ENCODE results near the gene LHX8. TPM values are rescaled to one million over a fixed set of nuclear protein-coding genes. Genes with fewer than 3 reads are reported as not detected.

LHX8 gene
- polyA plus RNA-seq, 1 of the 3 experiments (the other 2 are of a cell fraction), result 0.30 TPM

DNA sequence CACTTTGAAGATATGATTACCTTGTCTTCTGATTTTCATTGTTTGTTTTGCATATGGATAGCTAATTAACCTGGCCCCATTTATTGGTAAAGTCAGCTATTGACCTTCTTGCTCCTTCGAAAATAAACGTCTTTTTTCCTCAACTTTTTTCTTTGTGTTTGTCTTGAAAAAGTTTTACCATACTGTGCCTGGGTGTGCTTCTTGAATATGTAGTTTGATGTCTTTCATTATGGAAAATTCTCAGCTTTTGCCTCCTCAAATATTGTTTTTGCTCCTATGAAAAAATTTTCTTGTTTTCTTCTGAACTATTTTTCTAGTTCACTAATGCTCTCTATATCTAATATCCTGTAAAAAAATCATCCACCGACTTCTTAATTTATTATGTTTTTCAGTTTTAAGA lies 25.0 kb downstream of the LHX8 start:
- Histone ChIP-seq H3K36me3 (replicated peaks in 1 of 2; ENCODE audit: control insufficient read depth in 1 of 2, insufficient read depth in 2 of 2, low read length in 1 of 2) (no peaks in the 10 kb centered on the region), H4K20me1 (ENCODE audit: insufficient read depth) (no peaks in the 10 kb centered on the region), H3K27me3 (ENCODE audit: insufficient read depth) (no peaks in the 10 kb centered on the region), H3K9ac (no peak overlapping the region), H3K27ac (ENCODE audit: low read depth in 2 of 2, low read length in 1 of 2) (no peak overlapping the region), H3K4me2 (no peak overlapping the region), H3K9me3 (no peaks in the 10 kb centered on the region), H3F3A (replicated peaks; ENCODE audit: insufficient read depth) (no peaks in the 10 kb centered on the region), H3K4me1 (ENCODE audit: control insufficient read depth in 1 of 2, insufficient read depth in 2 of 2, low read depth in 1 of 2, low read length in 1 of 2) (no peaks in the 10 kb centered on the region), H3K79me2 (ENCODE audit: insufficient read depth) (no peaks in the 10 kb centered on the region), H2AFZ (ENCODE audit: low read depth) (no peak overlapping the region), H3K4me3 (ENCODE audit: low read depth in 2 of 2, low read length in 1 of 2) (no peak overlapping the region), H3K9me2 (no peaks in the 10 kb centered on the region)
- CTCF ChIA-PET, result no interaction called here
- no peak for TF ChIP-seq PBX3 (IDR thresholded peaks at IDR 0.05)
- TF ChIP-seq RCOR1 (IDR thresholded peaks at IDR 0.05; ENCODE audit: low read length), result no peak
- no peak for TF ChIP-seq EP300 (IDR thresholded peaks at IDR 0.05; ENCODE audit: borderline replicate concordance in 1 of 2, low read depth in 1 of 2, low read length in 1 of 2)
- no peak for TF ChIP-seq USF2 (IDR thresholded peaks at IDR 0.05; ENCODE audit: borderline replicate concordance, low read depth, low read length)
- no peak for TF ChIP-seq GATA2 (CRISPR knock-in tag; IDR thresholded peaks at IDR 0.05)
- TF ChIP-seq, protein P1, sequence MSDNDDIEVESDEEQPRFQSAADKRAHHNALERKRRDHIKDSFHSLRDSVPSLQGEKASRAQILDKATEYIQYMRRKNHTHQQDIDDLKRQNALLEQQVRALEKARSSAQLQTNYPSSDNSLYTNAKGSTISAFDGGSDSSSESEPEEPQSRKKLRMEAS (IDR thresholded peaks at IDR 0.05; ENCODE audit: low read depth), result no peak
- no peak for TF ChIP-seq ELF1 (IDR thresholded peaks at IDR 0.05)
- no peak for TF ChIP-seq IRF3 (IDR thresholded peaks at IDR 0.05; ENCODE audit: low read depth, low read length)
- 22% methylated on average over 3 of the region's 3 CpGs for WGBS (ENCODE audit: low lambda C conversion rate)
- no peak for DNase-seq
- POLR2A ChIA-PET, result no interaction called here

- no peaks in the 10 kb centered on the region for H3K9me2 ChIP-seq
- H3K36me3 ChIP-seq (replicated peaks in 1 of 2; ENCODE audit: control insufficient read depth in 1 of 2, insufficient read depth in 2 of 2, low read length in 1 of 2), result no peaks in the 10 kb centered on the region
- no peak overlapping the region for H2AFZ ChIP-seq (ENCODE audit: low read depth)
- DNase-seq, result no peak
- H3F3A ChIP-seq (replicated peaks; ENCODE audit: insufficient read depth), result no peaks in the 10 kb centered on the region
- no peaks in the 10 kb centered on the region for H3K79me2 ChIP-seq (ENCODE audit: insufficient read depth)
- no peaks in the 10 kb centered on the region; a peak in 1 of 4 replicates for H3K4me1 ChIP-seq (ENCODE audit: control insufficient read depth in 1 of 2, insufficient read depth in 2 of 2, low read depth in 1 of 2, low read length in 1 of 2)
- no peaks in the 10 kb centered on the region for H3K27me3 ChIP-seq (ENCODE audit: insufficient read depth)
- no peak overlapping the region for H3K9ac ChIP-seq
- no peaks in the 10 kb centered on the region for H3K9me3 ChIP-seq
- POLR2A ChIA-PET, result no interaction called here
- H4K20me1 ChIP-seq (ENCODE audit: insufficient read depth), result no peaks in the 10 kb centered on the region
- H3K4me2 ChIP-seq, result no peak overlapping the region
- CTCF ChIA-PET, result no interaction called here
- H3K4me3 ChIP-seq (ENCODE audit: low read depth in 2 of 2, low read length in 1 of 2), result no peak overlapping the region
- no peak overlapping the region for H3K27ac ChIP-seq (ENCODE audit: low read depth in 2 of 2, low read length in 1 of 2)
- TF ChIP-seq GATA2 (CRISPR knock-in tag; IDR thresholded peaks at IDR 0.05) (no peak), TCF12 (IDR thresholded peaks at IDR 0.05) (no peak), PBX3 (IDR thresholded peaks at IDR 0.05) (no peak), RXRA (IDR thresholded peaks at IDR 0.05; ENCODE audit: borderline replicate concordance, low read depth) (no peak), RCOR1 (IDR thresholded peaks at IDR 0.05; ENCODE audit: low read length) (no peak), FOSL2 (IDR thresholded peaks at IDR 0.05; ENCODE audit: borderline replicate concordance, low read depth) (no peak), SMC3 (IDR thresholded peaks at IDR 0.05; ENCODE audit: low read depth, low read length) (no peak), EP300 (IDR thresholded peaks at IDR 0.05; ENCODE audit: borderline replicate concordance in 1 of 2, low read depth in 1 of 2, low read length in 1 of 2) (no peak), RAD21 (IDR thresholded peaks at IDR 0.05; ENCODE audit: low read length) (no peak), CHD2 (IDR thresholded peaks at IDR 0.05; ENCODE audit: low read length, partially characterized antibody) (no peak), USF1 (IDR thresholded peaks at IDR 0.05; ENCODE audit: borderline replicate concordance, low read depth) (no peak), USF2 (IDR thresholded peaks at IDR 0.05; ENCODE audit: borderline replicate concordance, low read depth, low read length) (no peak), YY1 (IDR thresholded peaks at IDR 0.05; ENCODE audit: low read depth) (no peak), POLR2AphosphoS5 (IDR thresholded peaks at IDR 0.05; ENCODE audit: low read depth, low read length) (no peak), NRF1 (IDR thresholded peaks at IDR 0.05; ENCODE audit: low read depth, low read length) (no peak), ELF1 (IDR thresholded peaks at IDR 0.05) (no peak)
- TF ChIP-seq, protein P2, sequence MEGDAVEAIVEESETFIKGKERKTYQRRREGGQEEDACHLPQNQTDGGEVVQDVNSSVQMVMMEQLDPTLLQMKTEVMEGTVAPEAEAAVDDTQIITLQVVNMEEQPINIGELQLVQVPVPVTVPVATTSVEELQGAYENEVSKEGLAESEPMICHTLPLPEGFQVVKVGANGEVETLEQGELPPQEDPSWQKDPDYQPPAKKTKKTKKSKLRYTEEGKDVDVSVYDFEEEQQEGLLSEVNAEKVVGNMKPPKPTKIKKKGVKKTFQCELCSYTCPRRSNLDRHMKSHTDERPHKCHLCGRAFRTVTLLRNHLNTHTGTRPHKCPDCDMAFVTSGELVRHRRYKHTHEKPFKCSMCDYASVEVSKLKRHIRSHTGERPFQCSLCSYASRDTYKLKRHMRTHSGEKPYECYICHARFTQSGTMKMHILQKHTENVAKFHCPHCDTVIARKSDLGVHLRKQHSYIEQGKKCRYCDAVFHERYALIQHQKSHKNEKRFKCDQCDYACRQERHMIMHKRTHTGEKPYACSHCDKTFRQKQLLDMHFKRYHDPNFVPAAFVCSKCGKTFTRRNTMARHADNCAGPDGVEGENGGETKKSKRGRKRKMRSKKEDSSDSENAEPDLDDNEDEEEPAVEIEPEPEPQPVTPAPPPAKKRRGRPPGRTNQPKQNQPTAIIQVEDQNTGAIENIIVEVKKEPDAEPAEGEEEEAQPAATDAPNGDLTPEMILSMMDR (IDR thresholded peaks at IDR 0.05), result no peak
Observed at GRCh38 chr1:75165264-75165663, 31.1 kb downstream of the LHX8 start.
